Gastrocnemius medialis (tissue), 4 donors: ENCODE data around the gene DDAH1.

Experiments used
- POLR2A ChIP-seq, 2 donors: fragments of 450-650 bp; IDR thresholded peaks; one replicate each; pipeline ENCODE4 v1.6.1; 2017; ENCODE audit warnings: antibody characterized with exemption in 2 of 2, mild to moderate bottlenecking in 2 of 2, moderate library complexity in 2 of 2
- TF ChIP-seq, protein P1 (sequence below), 5 experiments: fragments of 450-650 bp in 3 of 5; fragments of 200-600 bp in 2 of 5; sonication (generic) in 2 of 5; IDR thresholded peaks in 4 of 5; conservative IDR thresholded peaks in 1 of 5; 1 replicate in 4 of 5; 2 replicates in 1 of 5; pipeline ENCODE4 v1.5.1; 2016 to 2019; ENCODE audit warnings: antibody characterized with exemption in 5 of 5, mild to moderate bottlenecking in 3 of 5, moderate library complexity in 3 of 5

DNA sequence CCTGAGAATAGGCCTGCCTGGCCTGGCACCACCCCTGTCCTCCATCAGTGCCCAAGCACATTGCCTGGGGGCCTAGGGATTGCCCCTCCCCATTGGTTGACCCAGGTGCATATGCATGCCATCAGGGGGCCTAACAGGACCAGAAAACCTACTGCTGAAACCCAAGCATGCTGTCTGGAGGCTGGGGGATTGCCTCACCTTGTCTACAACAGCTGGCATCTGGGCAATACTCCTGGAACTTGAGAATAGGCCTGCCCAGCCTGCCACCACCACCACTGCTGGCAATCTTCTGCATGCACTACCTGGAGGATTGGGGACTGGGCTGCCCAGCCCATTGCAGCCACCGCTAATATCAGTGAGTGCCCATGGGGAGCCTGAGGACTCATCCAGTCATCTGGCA lies 132.4 kb downstream of the DDAH1 start:
- TF ChIP-seq POLR2A (IDR thresholded peaks at IDR 0.05) = no peak
- TF ChIP-seq, protein P1, sequence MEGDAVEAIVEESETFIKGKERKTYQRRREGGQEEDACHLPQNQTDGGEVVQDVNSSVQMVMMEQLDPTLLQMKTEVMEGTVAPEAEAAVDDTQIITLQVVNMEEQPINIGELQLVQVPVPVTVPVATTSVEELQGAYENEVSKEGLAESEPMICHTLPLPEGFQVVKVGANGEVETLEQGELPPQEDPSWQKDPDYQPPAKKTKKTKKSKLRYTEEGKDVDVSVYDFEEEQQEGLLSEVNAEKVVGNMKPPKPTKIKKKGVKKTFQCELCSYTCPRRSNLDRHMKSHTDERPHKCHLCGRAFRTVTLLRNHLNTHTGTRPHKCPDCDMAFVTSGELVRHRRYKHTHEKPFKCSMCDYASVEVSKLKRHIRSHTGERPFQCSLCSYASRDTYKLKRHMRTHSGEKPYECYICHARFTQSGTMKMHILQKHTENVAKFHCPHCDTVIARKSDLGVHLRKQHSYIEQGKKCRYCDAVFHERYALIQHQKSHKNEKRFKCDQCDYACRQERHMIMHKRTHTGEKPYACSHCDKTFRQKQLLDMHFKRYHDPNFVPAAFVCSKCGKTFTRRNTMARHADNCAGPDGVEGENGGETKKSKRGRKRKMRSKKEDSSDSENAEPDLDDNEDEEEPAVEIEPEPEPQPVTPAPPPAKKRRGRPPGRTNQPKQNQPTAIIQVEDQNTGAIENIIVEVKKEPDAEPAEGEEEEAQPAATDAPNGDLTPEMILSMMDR (IDR thresholded peaks at IDR 0.05 in 4 of 5, conservative IDR thresholded peaks at IDR 0.05 in 1 of 5) = no peak
